SK-N-MC (cell line): ENCODE data around the gene IFI44.
A peak's percentile ranks its signal among the peaks of the same experiment; 100 is the strongest.

Experiments used
- DNase-seq: peaks from one replicate; pipeline ENCODE4 v3.0.0-alpha.2; 2011; ENCODE audit warnings: low read depth, low spot score
- H3K27ac ChIP-seq: fragments of 200-600 bp; sonication (generic); 2 replicates; pipeline ENCODE4 v1.5.1; 2016; ENCODE audit warnings: mixed run types
- H3K36me3 ChIP-seq: fragments of 200-600 bp; sonication (generic); 2 replicates; pipeline ENCODE4 v1.6.1; 2017; ENCODE audit warnings: antibody characterized with exemption, low read length, mixed read lengths; ENCODE audit not compliant: insufficient read depth
- H3K4me3 ChIP-seq: fragments of 200-600 bp; sonication (generic); 2 replicates; pipeline ENCODE4 v1.5.1; 2016
- H3K9ac ChIP-seq: fragments of 200-600 bp; sonication (generic); 2 replicates; pipeline ENCODE4 v1.8.0; 2017; ENCODE audit warnings: mixed run types, mixed read lengths; ENCODE audit not compliant: insufficient read length
- H3K9me3 ChIP-seq: fragments of 200-600 bp; sonication (generic); 2 replicates; pipeline ENCODE4 v1.6.1; 2017; ENCODE audit warnings: low read depth, mild to moderate bottlenecking, antibody characterized with exemption, low read length, moderate library complexity, mixed read lengths
- EZH2 ChIP-seq: fragments of 200-600 bp; sonication (generic); IDR thresholded peaks from one replicate; pipeline ENCODE4 v1.6.1; 2017; ENCODE audit warnings: antibody characterized with exemption
- FOXP2 ChIP-seq: optimal IDR thresholded peaks from 2 replicates; pipeline ENCODE3; 2011; ENCODE audit warnings: mild to moderate bottlenecking, moderate library complexity; ENCODE audit not compliant: insufficient read depth; ENCODE audit errors: extremely low read length, control extremely low read depth
- POLR2AphosphoS5 ChIP-seq: IDR thresholded peaks from 2 replicates; pipeline ENCODE4 v1.6.1; 2012; ENCODE audit warnings: mild to moderate bottlenecking, low read depth, low read length, borderline replicate concordance

The IFI44 gene

DNA sequence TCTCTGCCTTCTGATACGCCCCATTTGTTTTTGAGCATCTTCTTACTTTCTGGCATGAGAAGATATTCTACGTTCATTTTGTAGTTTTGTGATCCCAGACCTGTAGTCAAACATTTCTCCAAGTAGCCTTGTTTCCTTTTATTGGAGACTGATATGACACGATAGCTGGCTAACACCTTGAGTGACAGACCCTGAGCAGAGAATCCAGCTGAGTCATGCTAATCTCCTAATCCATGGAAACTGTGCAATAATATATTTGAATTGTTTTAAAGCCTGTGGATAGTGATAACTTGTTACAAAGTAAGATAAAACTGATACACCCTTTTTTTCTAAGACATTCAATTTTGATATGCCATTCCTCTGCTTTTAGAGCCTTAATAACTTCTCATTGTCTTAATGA, 30.6 kb upstream of the IFI44 start:
- TF ChIP-seq EZH2 (no peak), POLR2AphosphoS5 (no peak), FOXP2 (no peak)
- Histone ChIP-seq H3K27ac (peak overlapping the region; percentile 76), H3K9me3 (no peaks in the 10 kb centered on the region), H3K9ac (no peak overlapping the region), H3K4me3 (no peak overlapping the region), H3K36me3 (peaks cover 7% of the 10 kb centered on the region; the same call in 1 of the 2 replicates)
- DNase-seq = no peak

- H3K27ac ChIP-seq = peak overlapping the region; percentile 76
- no peak for TF ChIP-seq EZH2
- no peak for TF ChIP-seq POLR2AphosphoS5
- no peak for TF ChIP-seq FOXP2
- H3K9ac ChIP-seq = peak overlapping the region; percentile 53
- H3K9me3 ChIP-seq = no peaks in the 10 kb centered on the region
- peak overlapping the region; percentile 72 for H3K4me3 ChIP-seq
- no peak for DNase-seq
- H3K36me3 ChIP-seq = peaks cover 7% of the 10 kb centered on the region; the same call in 1 of the 2 replicates
Observed at GRCh38 chr1:78619446-78619802, 30.2 kb upstream of the IFI44 start.

- Histone ChIP-seq H3K9me3 (no peaks in the 10 kb centered on the region), H3K9ac (peak within 1 kb of the TSS; percentile 53), H3K27ac (peak within 1 kb of the TSS; percentile 76), H3K4me3 (peak within 1 kb of the TSS; percentile 72), H3K36me3 (peaks cover 7% of the 10 kb centered on the region; the same call in 1 of the 2 replicates)
- peak; percentile 70 for DNase-seq
- TF ChIP-seq EZH2 (no peak), FOXP2 (no peak), POLR2AphosphoS5 (peak; percentile 27; the same call in 1 of the 2 replicates)
Observed at GRCh38 chr1:78619803-78620579, 29.6 kb upstream of the IFI44 start, which contains the start of gene IFI44L. Gene IFI44L (plus strand): TSS chr1:78620448. CDS start chr1:78627916, 7,468 bp downstream.

DNA sequence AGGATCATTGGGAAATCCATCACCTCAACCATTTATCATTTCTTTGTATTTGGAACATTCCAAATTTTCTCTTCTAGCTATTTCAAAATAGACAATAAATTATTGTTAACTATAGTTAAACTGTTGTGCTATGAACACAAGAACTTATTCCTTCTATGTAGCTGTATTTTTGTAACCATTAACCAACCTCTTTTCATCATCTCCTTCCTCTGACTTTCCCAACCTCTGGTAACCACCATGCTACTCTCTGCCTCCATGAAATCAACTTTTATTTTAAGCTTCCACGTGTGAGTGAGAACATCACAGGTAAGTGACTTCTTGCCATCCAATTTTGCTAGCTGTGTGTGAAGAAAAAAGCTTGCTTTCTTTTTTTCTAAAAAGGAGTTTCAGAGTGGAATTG, 29.0 kb upstream of the IFI44 start:
- DNase-seq = no peak
- Histone ChIP-seq H3K36me3 (peaks cover 7% of the 10 kb centered on the region; the same call in 1 of the 2 replicates), H3K9me3 (no peaks in the 10 kb centered on the region), H3K9ac (peak overlapping the region; percentile 53), H3K4me3 (peak overlapping the region; percentile 72), H3K27ac (peak overlapping the region; percentile 76)
- TF ChIP-seq EZH2 = no peak

GRCh38 chr1:78622548-78622947, 27.1 kb upstream of the IFI44 start:
- H3K27ac ChIP-seq = no peak overlapping the region
- no peak for DNase-seq
- H3K9me3 ChIP-seq = no peaks in the 10 kb centered on the region
- no peak overlapping the region for H3K9ac ChIP-seq
- H3K4me3 ChIP-seq = no peak overlapping the region
- TF ChIP-seq FOXP2 (no peak), POLR2AphosphoS5 (no peak), EZH2 (no peak)
- peaks cover 7% of the 10 kb centered on the region; the same call in 1 of the 2 replicates for H3K36me3 ChIP-seq

- DNase-seq = no peak
- Histone ChIP-seq H3K9ac (no peak overlapping the region), H3K27ac (no peak overlapping the region), H3K4me3 (no peak overlapping the region), H3K36me3 (peaks cover 7% of the 10 kb centered on the region; the same call in 1 of the 2 replicates), H3K9me3 (no peaks in the 10 kb centered on the region)
- TF ChIP-seq EZH2 (no peak), FOXP2 (no peak), POLR2AphosphoS5 (no peak)
Observed at GRCh38 chr1:78624035-78624434, 25.6 kb upstream of the IFI44 start.

DNA sequence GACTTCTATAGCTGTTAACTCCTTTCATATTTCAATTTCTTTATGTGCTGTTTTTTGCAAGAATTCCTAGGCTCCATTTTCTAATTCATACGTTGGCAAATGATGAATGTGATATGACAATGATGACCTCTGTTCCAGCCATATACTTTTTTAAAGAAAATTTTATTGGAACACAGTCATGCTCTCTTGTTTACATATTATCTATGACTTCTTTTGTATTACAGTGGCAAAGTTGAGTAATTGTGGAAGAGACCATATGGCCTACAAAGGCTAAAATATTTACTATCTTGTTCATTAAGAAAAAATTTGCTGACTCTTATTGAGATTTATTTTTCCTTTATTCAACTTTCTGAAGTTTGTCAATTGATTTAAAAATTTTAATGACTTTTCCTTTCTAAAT, 22.3 kb upstream of the IFI44 start:
- Histone ChIP-seq H3K9ac (no peak overlapping the region), H3K4me3 (no peak overlapping the region), H3K36me3 (peaks cover 5% of the 10 kb centered on the region; the same call in 1 of the 2 replicates), H3K9me3 (no peaks in the 10 kb centered on the region), H3K27ac (no peak overlapping the region)
- TF ChIP-seq EZH2 (no peak), POLR2AphosphoS5 (no peak), FOXP2 (no peak)
- no peak for DNase-seq

GRCh38 chr1:78630600-78630999, 19.0 kb upstream of the IFI44 start:
- no peaks in the 10 kb centered on the region for H3K9me3 ChIP-seq
- H3K4me3 ChIP-seq = no peak overlapping the region

DNA sequence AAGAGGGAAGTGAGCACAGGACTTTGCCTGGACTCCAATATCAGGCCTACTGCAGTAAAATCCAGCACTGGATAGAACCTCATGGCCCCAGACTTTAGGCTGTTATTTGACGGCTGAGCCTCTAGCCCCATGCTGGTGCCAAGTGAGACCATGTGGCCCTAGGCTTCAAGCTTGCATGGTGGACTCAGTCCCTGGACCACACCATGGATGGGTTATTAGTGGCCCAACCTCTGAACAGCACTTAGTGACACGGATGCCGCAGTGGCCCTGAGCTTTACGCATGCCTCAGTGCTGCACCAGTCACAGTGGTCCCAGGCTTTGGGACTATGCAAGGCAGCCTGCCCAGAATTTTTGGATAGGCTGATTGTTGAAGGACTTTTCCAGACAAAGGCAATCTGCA, 16.4 kb upstream of the IFI44 start:
- Histone ChIP-seq H3K9me3 (no peaks in the 10 kb centered on the region), H3K27ac (no peak overlapping the region), H3K4me3 (no peak overlapping the region), H3K9ac (no peak overlapping the region), H3K36me3 (no peaks in the 10 kb centered on the region)
- no peak for TF ChIP-seq EZH2
- no peak for TF ChIP-seq POLR2AphosphoS5
- no peak for TF ChIP-seq FOXP2
- no peak for DNase-seq

More at GRCh38 chr1:78630600-78630999, 19.0 kb upstream of the IFI44 start:
- TF ChIP-seq FOXP2 (no peak), POLR2AphosphoS5 (no peak), EZH2 (no peak)
- DNase-seq = no peak
- H3K27ac ChIP-seq = 0 out of 2 replicates have a peak overlapping the region, but pooled peaks have one; percentile 12
- no peak overlapping the region for H3K9ac ChIP-seq
- H3K36me3 ChIP-seq = no peaks in the 10 kb centered on the region

DNA sequence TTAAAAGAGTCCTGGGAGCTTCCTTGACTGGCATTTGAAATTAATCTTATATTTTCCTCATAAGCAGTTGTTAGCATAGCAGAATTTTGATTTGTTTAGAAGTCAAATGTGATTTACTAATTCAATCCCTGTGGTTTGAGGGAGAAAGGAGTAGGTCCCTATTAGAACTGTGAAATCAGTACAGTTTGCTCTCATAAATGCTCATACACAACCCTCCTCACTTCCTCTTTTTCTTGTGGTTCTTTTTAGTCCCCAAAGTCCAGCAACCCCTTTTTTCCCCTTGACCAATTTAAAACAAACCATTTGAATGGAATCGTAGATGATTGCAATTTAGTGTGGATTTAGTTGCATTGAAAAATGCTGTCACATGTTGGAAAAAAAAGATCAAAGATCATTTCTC, 9.2 kb upstream of the IFI44 start:
- TF ChIP-seq FOXP2 (no peak), POLR2AphosphoS5 (no peak), EZH2 (no peak)
- no peak overlapping the region for H3K4me3 ChIP-seq
- no peak overlapping the region for H3K27ac ChIP-seq
- no peak overlapping the region for H3K9ac ChIP-seq
- H3K9me3 ChIP-seq = no peaks in the 10 kb centered on the region; the same call in 1 of the 2 replicates
- peaks cover 17% of the 10 kb centered on the region for H3K36me3 ChIP-seq
- DNase-seq = no peak
